ENCODE data around the gene NELFA.

The NELFA gene

DNA sequence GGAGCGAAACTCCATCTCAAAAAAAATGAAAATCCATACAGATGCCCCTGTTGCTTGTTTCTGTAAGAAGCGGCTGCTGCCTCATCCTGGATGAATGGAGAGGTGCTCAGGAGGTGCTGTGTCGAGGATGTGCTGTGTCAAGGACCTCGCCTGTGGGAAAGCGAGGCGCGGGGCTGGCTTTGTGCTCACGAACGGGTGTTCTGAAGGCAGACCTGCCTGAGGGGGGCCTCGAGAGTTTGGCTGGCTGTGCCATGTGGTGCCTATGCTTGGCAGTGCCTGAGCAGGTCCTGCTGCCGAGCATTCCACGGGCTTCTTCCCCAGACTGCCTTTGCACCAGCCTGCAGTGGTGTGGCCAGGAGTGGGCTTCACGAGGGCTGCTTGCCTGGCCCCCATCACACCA is 76.0 kb downstream of the NELFA start:
- no peak overlapping the region for H3K4me3 Mint-ChIP-seq
- no peak overlapping the region for H3K27ac Mint-ChIP-seq
- DNase-seq (ENCODE audit: low spot score in 2 of 2) (no peak), ATAC-seq (no peak)
- peaks cover 97% of the 10 kb centered on the region for H3K36me3 Mint-ChIP-seq
- H3K9me3 Mint-ChIP-seq: no peaks in the 10 kb centered on the region
- H3K4me1 Mint-ChIP-seq: peaks cover 10% of the 10 kb centered on the region
